Measurements from ENCODE around the gene FSCN2. TPM values are rescaled to one million over a fixed set of nuclear protein-coding genes. Genes with fewer than 3 reads are reported as not detected.

The FSCN2 gene
- polyA plus RNA-seq, 1 of the 3 experiments (the other 2 are of a cell fraction), result 2.1 TPM

- TF ChIP-seq PBX3 (IDR thresholded peaks at IDR 0.05), result peak; percentile 76
- no peak for TF ChIP-seq USF1 (IDR thresholded peaks at IDR 0.05; ENCODE audit: borderline replicate concordance, low read depth)
- no peak for TF ChIP-seq NRF1 (IDR thresholded peaks at IDR 0.05; ENCODE audit: low read depth, low read length)
- no peak for TF ChIP-seq RFX5 (IDR thresholded peaks at IDR 0.05; ENCODE audit: low read length)
- TF ChIP-seq YY1 (IDR thresholded peaks at IDR 0.05; ENCODE audit: low read depth), result 0 out of 2 replicates have a peak, but pooled peaks have one; percentile 22
- TF ChIP-seq CHD2 (IDR thresholded peaks at IDR 0.05; ENCODE audit: low read length, partially characterized antibody), result peak; percentile 46
- peak; percentile 95 for TF ChIP-seq JUND (IDR thresholded peaks at IDR 0.05)
- no peak for TF ChIP-seq USF2 (IDR thresholded peaks at IDR 0.05; ENCODE audit: borderline replicate concordance, low read depth, low read length)
- peak; percentile 69; the same call in 1 of the 2 replicates for TF ChIP-seq MAX (IDR thresholded peaks at IDR 0.05; ENCODE audit: low read depth)
- TF ChIP-seq SMC3 (IDR thresholded peaks at IDR 0.05; ENCODE audit: low read depth, low read length), result peak; percentile 15; the same call in 1 of the 2 replicates
Observed at GRCh38 chr17:81566461-81567126, 38.4 kb downstream of the FSCN2 start (continued).

GRCh38 chr17:81567191-81567590 lies 39.0 kb downstream of the FSCN2 start:
- 50% methylated on average over 4 of the region's 4 CpGs for WGBS (ENCODE audit: low lambda C conversion rate)
- Histone ChIP-seq H3K9ac (peak overlapping the region; percentile 14; the same call in 1 of the 2 replicates), H4K20me1 (ENCODE audit: insufficient read depth) (no peaks in the 10 kb centered on the region; the same call in 1 of the 2 replicates), H3K4me1 (ENCODE audit: control insufficient read depth in 1 of 2, insufficient read depth in 2 of 2, low read depth in 1 of 2, low read length in 1 of 2) (peaks cover 22 to 33% of the 10 kb centered on the region in 2 experiments), H3K36me3 (replicated peaks in 1 of 2; ENCODE audit: control insufficient read depth in 1 of 2, insufficient read depth in 2 of 2, low read length in 1 of 2) (peaks cover 64 to 71% of the 10 kb centered on the region in 2 experiments), H3K4me2 (peak overlapping the region; percentile 81), H3K9me2 (no peaks in the 10 kb centered on the region), H3K79me2 (ENCODE audit: insufficient read depth) (peaks cover 47% of the 10 kb centered on the region), H3K9me3 (no peaks in the 10 kb centered on the region), H2AFZ (ENCODE audit: low read depth) (no peak overlapping the region), H3K27ac (ENCODE audit: low read depth in 2 of 2, low read length in 1 of 2) (peak overlapping the region; percentile 84 to 93), H3F3A (replicated peaks; ENCODE audit: insufficient read depth) (peaks cover 44% of the 10 kb centered on the region), H3K27me3 (ENCODE audit: insufficient read depth) (no peaks in the 10 kb centered on the region), H3K4me3 (ENCODE audit: low read depth in 2 of 2, low read length in 1 of 2) (peak overlapping the region; percentile 9 to 41; a peak in 3 of 4 replicates)
- no peak for TF ChIP-seq SIN3A (IDR thresholded peaks at IDR 0.05; ENCODE audit: borderline replicate concordance, low read depth, low read length)
- TF ChIP-seq MXI1 (IDR thresholded peaks at IDR 0.05; ENCODE audit: low read depth, low read length), result no peak
- no peak for TF ChIP-seq SMC3 (IDR thresholded peaks at IDR 0.05; ENCODE audit: low read depth, low read length)
- TF ChIP-seq USF2 (IDR thresholded peaks at IDR 0.05; ENCODE audit: borderline replicate concordance, low read depth, low read length), result no peak
- no peak for TF ChIP-seq PBX3 (IDR thresholded peaks at IDR 0.05)
- TF ChIP-seq MEF2A (IDR thresholded peaks at IDR 0.05; ENCODE audit: borderline replicate concordance, low read depth), result no peak
- no peak for TF ChIP-seq ELF1 (IDR thresholded peaks at IDR 0.05)
- TF ChIP-seq RAD21 (IDR thresholded peaks at IDR 0.05; ENCODE audit: low read length), result no peak
- CTCF ChIA-PET, result interaction anchor here (1.2 to 3.3 kb wide), 8 partner anchors 9 to 425 kb away, joined by 3 to 27 read pairs (median 6); no protein-coding TSS in a partner anchor
- no peak for DNase-seq
- POLR2A ChIA-PET, result interaction anchor here (1.6 to 1.9 kb wide), 2 partner anchors 10 to 15 kb away, joined by 4 to 9 read pairs; partner anchors contain the start of gene FAAP100

Measured in SK-N-SH (cell line).